ENCODE data around the gene CFAP90. TPM values are rescaled to one million over a fixed set of nuclear protein-coding genes. Genes with fewer than 3 reads are reported as not detected.
A peak's percentile ranks its signal among the peaks of the same experiment; 100 is the strongest.

CFAP90 gene
- total RNA-seq, 2 experiments from 2014 or later: not detected

GRCh38 chr5:7869474-7870136 is 18.7 kb upstream of the CFAP90 start:
- peak; percentile 15 for ATAC-seq (ENCODE audit: poor library complexity)
- Histone ChIP-seq H3K36me3 (ENCODE audit: insufficient read depth, low read length) (peaks cover 14% of the 10 kb centered on the region), H3K27ac (ENCODE audit: low read depth in 1 of 2, low read length in 2 of 2) (peak overlapping the region; percentile 2 to 55), H3K4me3 (ENCODE audit: low read length) (peak overlapping the region; percentile 86), H3K4me1 (ENCODE audit: insufficient read depth, low read length) (peaks cover 41% of the 10 kb centered on the region), H3K9me3 (ENCODE audit: control insufficient read depth in 1 of 2, insufficient read depth in 1 of 2, low read length in 2 of 2) (no peaks in the 10 kb centered on the region), H3K27me3 (ENCODE audit: control insufficient read depth in 1 of 2, insufficient read depth in 2 of 2, low read length in 2 of 2) (no peaks in the 10 kb centered on the region)
- peaks cover 84% of the 10 kb centered on the region for H3K4me1 Mint-ChIP-seq (ENCODE audit: low read depth)
- ChIA-PET CTCF (interaction anchor here (1.3 to 1.5 kb wide), 2 partner anchors 13 to 17 kb away, joined by 3 to 6 read pairs; no protein-coding TSS in a partner anchor), POLR2A (interaction anchor here (0.7 to 2.8 kb wide), 6 partner anchors 9 to 30 kb away, joined by 3 to 22 read pairs (median 8); partner anchors contain the start of gene CFAP90)
- no peak for TF ChIP-seq CTCF (IDR thresholded peaks at IDR 0.05)
- H3K36me3 Mint-ChIP-seq (ENCODE audit: low read depth): peaks cover 53% of the 10 kb centered on the region
- peak in 7 of 14 experiments; percentile 7 to 51 (median 25) for DNase-seq
- H3K27me3 Mint-ChIP-seq: no peaks in the 10 kb centered on the region
- peak overlapping the region; percentile 90 for H3K27ac Mint-ChIP-seq
- H3K4me3 Mint-ChIP-seq: peak overlapping the region; percentile 93
- intact Hi-C loops (cut with DNase I, micrococcal nuclease): loop anchor here (2.0 to 10.0 kb wide), 6 partner anchors 17 to 1492 kb away; partner anchors contain the start of genes CFAP90 (in 1 of the 2), MED10 (in 1 of the 2), NSUN2 (in 1 of the 2) and SRD5A1 (in 1 of the 2)
- no peaks in the 10 kb centered on the region for H3K9me3 Mint-ChIP-seq

- Mint-ChIP-seq H3K9me3 (no peaks in the 10 kb centered on the region), H3K27ac (peak within 1 kb of the TSS; percentile 90), H3K36me3 (ENCODE audit: low read depth) (peaks cover 49% of the 10 kb centered on the region), H3K4me3 (peak within 1 kb of the TSS; percentile 93), H3K4me1 (ENCODE audit: low read depth) (peaks cover 79% of the 10 kb centered on the region), H3K27me3 (no peaks in the 10 kb centered on the region)
- DNase-seq (peak; percentile 76 to 94 (median 86)), ATAC-seq (ENCODE audit: poor library complexity) (peak; percentile 99)
- H3K27ac ChIP-seq (ENCODE audit: low read depth in 1 of 2, low read length in 2 of 2): peak within 1 kb of the TSS; percentile 2 to 55
- intact Hi-C loops (cut with DNase I, micrococcal nuclease): loop anchor here (2.0 to 5.0 kb wide), 4 partner anchors 16 to 1492 kb away; partner anchors contain the start of genes CFAP90 (in 1 of the 2) and MED10 (in 1 of the 2)
- no peaks in the 10 kb centered on the region for H3K27me3 ChIP-seq (ENCODE audit: control insufficient read depth in 1 of 2, insufficient read depth in 2 of 2, low read length in 2 of 2)
- H3K9me3 ChIP-seq (ENCODE audit: control insufficient read depth in 1 of 2, insufficient read depth in 1 of 2, low read length in 2 of 2): no peaks in the 10 kb centered on the region
- no peak for TF ChIP-seq CTCF (IDR thresholded peaks at IDR 0.05)
- H3K4me1 ChIP-seq (ENCODE audit: insufficient read depth, low read length): peaks cover 39% of the 10 kb centered on the region
- ChIA-PET POLR2A (interaction anchor here (0.7 to 2.8 kb wide), 7 partner anchors 9 to 589 kb away, joined by 3 to 22 read pairs (median 4); partner anchors contain the start of gene CFAP90), CTCF (interaction anchor here (1.3 to 1.5 kb wide), 2 partner anchors 12 to 18 kb away, joined by 3 to 6 read pairs; no protein-coding TSS in a partner anchor)
- H3K36me3 ChIP-seq (ENCODE audit: insufficient read depth, low read length): peaks cover 10% of the 10 kb centered on the region
- H3K4me3 ChIP-seq (ENCODE audit: low read length): peak within 1 kb of the TSS; percentile 86
These were observed 18.0 kb upstream of the CFAP90 start, which contains the start of the genes FASTKD3 and MTRR for GRCh38 chr5:7868773-7869473. Gene FASTKD3 (minus strand): TSS chr5:7869031. CDS start chr5:7868083, 948 bp downstream. Gene MTRR (plus strand): TSS chr5:7869148. CDS start chr5:7870795, 1,647 bp downstream.

- intact Hi-C loops (cut with DNase I, micrococcal nuclease): loop anchor here (2.0 to 5.0 kb wide), 4 partner anchors 16 to 1491 kb away; partner anchors contain the start of genes CFAP90 (in 1 of the 2) and MED10 (in 1 of the 2)
- Histone ChIP-seq H3K27ac (ENCODE audit: low read depth in 1 of 2, low read length in 2 of 2) (peak overlapping the region in 1 of 2 donors; percentile 55), H3K4me3 (ENCODE audit: low read length) (peak overlapping the region; percentile 86), H3K4me1 (ENCODE audit: insufficient read depth, low read length) (peaks cover 35% of the 10 kb centered on the region), H3K27me3 (ENCODE audit: control insufficient read depth in 1 of 2, insufficient read depth in 2 of 2, low read length in 2 of 2) (no peaks in the 10 kb centered on the region), H3K36me3 (ENCODE audit: insufficient read depth, low read length) (peaks cover 10% of the 10 kb centered on the region), H3K9me3 (ENCODE audit: control insufficient read depth in 1 of 2, insufficient read depth in 1 of 2, low read length in 2 of 2) (no peaks in the 10 kb centered on the region)
- DNase-seq: no peak
- Mint-ChIP-seq H3K4me3 (peak overlapping the region; percentile 93), H3K9me3 (no peaks in the 10 kb centered on the region), H3K4me1 (ENCODE audit: low read depth) (peaks cover 74% of the 10 kb centered on the region), H3K36me3 (ENCODE audit: low read depth) (peaks cover 49% of the 10 kb centered on the region), H3K27ac (peak overlapping the region; percentile 85), H3K27me3 (no peaks in the 10 kb centered on the region)
- no peak for TF ChIP-seq CTCF (IDR thresholded peaks at IDR 0.05)
- ATAC-seq (ENCODE audit: poor library complexity): no peak
- ChIA-PET CTCF (interaction anchor here (1.3 to 1.5 kb wide), 2 partner anchors 11 to 19 kb away, joined by 3 to 6 read pairs; no protein-coding TSS in a partner anchor), POLR2A (interaction anchor here (0.6 to 2.8 kb wide), 7 partner anchors 8 to 715 kb away, joined by 3 to 22 read pairs (median 4); partner anchors contain the start of gene CFAP90)
These were observed 17.5 kb upstream of the CFAP90 start for GRCh38 chr5:7868427-7868772.
